ENCODE results near the gene ARCN1.

ARCN1 gene

GRCh38 chr11:118643142-118643994, 71.2 kb downstream of the ARCN1 start:
- no peak for TF ChIP-seq CTCF (IDR thresholded peaks at IDR 0.05; ENCODE audit: extremely low read depth, missing control alignments)
- no peak for DNase-seq (ENCODE audit: low spot score)

DNA sequence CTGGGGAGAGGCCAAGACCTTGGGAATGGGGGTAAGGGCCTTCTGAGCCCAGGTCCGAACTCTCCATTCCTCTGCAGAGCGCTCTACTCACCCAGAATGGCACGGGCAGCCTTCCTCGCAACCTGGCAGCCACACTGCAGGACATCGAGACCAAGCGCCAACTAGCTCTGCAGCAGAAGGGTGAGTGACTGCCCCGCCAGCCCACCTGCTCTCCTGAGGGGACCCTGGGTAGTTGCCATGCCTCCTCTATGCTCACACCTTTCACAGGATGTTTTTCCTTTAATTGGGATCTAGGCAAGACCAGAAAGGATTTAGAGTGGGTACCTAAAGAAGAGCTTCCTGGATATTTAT, 71.8 kb downstream of the ARCN1 start:
- TF ChIP-seq CTCF (IDR thresholded peaks at IDR 0.05; ENCODE audit: extremely low read depth, missing control alignments), result no peak
- DNase-seq (ENCODE audit: low spot score), result no peak

- TF ChIP-seq CTCF (IDR thresholded peaks at IDR 0.05; ENCODE audit: extremely low read depth, missing control alignments), result no peak
- no peak for DNase-seq (ENCODE audit: low spot score)
Observed at GRCh38 chr11:118644496-118644895, 72.3 kb downstream of the ARCN1 start.

DNA sequence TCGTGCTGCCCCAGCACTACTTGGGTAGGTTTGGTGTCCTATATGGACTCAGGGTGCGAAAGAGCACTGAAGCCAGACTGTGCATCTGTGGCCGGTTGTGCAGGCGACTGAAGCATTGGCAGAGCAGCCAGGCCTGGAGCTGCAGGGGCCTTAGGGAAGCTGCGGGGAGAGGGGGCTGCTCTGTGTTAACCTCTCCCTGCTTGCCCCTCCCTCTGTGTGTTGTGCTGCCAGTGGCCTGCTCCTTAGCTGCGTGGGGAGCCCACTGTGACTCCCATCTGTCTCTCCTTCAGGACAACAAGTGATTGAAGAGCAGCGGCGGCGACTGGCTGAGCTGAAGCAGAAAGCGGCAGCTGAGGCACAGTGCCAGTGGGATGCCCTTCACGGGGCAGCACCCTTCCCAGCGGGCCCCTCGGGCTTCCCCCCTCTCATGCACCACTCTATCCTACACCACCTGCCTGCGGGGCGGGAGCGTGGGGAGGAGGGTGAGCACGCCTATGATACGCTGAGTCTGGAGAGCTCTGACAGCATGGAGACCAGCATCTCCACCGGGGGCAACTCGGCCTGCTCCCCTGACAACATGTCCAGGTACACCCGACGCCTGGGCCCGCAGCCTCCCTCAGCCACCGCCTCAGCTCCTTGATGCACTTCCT, 73.0 kb downstream of the ARCN1 start:
- DNase-seq (ENCODE audit: low spot score), result no peak
- TF ChIP-seq CTCF (IDR thresholded peaks at IDR 0.05; ENCODE audit: extremely low read depth, missing control alignments), result no peak

DNA sequence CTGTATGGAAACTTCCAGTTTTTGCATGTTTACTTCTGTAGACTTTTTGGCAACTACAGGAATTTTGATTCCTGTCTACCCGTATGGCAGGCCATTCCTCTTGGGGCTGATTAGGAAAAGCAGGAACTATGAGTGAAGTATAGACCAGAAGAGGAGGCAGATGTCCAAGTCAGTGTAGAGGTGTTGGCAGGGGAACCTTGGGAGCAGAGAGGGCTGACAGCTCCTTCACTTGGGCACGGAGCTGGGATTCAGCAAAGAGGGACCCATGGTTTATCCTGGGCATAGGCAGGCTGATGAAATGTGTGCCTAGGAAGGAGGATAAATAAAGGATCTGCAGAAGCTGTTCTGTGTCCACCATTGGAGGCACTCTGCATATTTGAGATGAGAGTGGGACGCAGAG, 74.2 kb downstream of the ARCN1 start:
- DNase-seq (ENCODE audit: low spot score), result no peak
- no peak for TF ChIP-seq CTCF (IDR thresholded peaks at IDR 0.05; ENCODE audit: extremely low read depth, missing control alignments)

GRCh38 chr11:118648291-118648690, 76.1 kb downstream of the ARCN1 start:
- TF ChIP-seq CTCF (IDR thresholded peaks at IDR 0.05; ENCODE audit: extremely low read depth, missing control alignments), result no peak
- DNase-seq (ENCODE audit: low spot score), result no peak

GRCh38 chr11:118649941-118650340, 77.7 kb downstream of the ARCN1 start:
- DNase-seq (ENCODE audit: low spot score), result no peak
- no peak for TF ChIP-seq CTCF (IDR thresholded peaks at IDR 0.05; ENCODE audit: extremely low read depth, missing control alignments)
